ENCODE data around the gene CRIP2. TPM values are rescaled to one million over a fixed set of nuclear protein-coding genes. Genes with fewer than 3 reads are reported as not detected.

Gene CRIP2
- total and polyA plus RNA-seq, 12 donors, result 5.9 to 193 (median 56.4) TPM

DNA sequence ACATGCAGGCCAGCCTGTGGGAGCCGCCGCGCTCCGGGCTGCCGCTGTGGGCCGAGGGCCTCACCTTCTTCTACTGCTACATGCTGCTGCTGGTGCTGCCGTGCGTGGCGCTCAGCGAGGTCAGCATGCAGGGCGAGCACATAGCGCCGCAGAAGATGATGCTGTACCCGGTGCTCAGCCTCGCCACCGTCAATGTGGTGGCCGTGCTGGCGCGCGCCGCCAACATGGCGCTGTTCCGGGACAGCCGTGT, 54.6 kb downstream of the CRIP2 start:
- Histone ChIP-seq H3K4me3 (no peak overlapping the region), H3K4me1 (replicated peaks in 1 of 2) (peaks cover 15 to 32% of the 10 kb centered on the region in 2 donors), H3K27ac (no peak overlapping the region), H3K9me3 (replicated peaks in 1 of 3) (no peaks in the 10 kb centered on the region), H3K27me3 (peaks cover 18% of the 10 kb centered on the region), H3K36me3 (replicated peaks in 1 of 2) (no peaks in the 10 kb centered on the region)
- intact Hi-C loops (cut with DNase I), result loop anchor here in 1 of 2 donors (5.0 kb wide), 1 partner anchor 157 kb away; no protein-coding TSS in a partner anchor
- 6 to 20% (median 14%) methylated on average over 3 to 24 of the region's 24 CpGs; no CpG with 5 or more reads in 1 of the 4 donors for WGBS, 4 donors
- no peak for DNase-seq
- TF ChIP-seq POLR2A (IDR thresholded peaks at IDR 0.05), result no peak
- TF ChIP-seq, protein P1, sequence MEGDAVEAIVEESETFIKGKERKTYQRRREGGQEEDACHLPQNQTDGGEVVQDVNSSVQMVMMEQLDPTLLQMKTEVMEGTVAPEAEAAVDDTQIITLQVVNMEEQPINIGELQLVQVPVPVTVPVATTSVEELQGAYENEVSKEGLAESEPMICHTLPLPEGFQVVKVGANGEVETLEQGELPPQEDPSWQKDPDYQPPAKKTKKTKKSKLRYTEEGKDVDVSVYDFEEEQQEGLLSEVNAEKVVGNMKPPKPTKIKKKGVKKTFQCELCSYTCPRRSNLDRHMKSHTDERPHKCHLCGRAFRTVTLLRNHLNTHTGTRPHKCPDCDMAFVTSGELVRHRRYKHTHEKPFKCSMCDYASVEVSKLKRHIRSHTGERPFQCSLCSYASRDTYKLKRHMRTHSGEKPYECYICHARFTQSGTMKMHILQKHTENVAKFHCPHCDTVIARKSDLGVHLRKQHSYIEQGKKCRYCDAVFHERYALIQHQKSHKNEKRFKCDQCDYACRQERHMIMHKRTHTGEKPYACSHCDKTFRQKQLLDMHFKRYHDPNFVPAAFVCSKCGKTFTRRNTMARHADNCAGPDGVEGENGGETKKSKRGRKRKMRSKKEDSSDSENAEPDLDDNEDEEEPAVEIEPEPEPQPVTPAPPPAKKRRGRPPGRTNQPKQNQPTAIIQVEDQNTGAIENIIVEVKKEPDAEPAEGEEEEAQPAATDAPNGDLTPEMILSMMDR (IDR thresholded peaks at IDR 0.05), result no peak

Other genes starting within 250 kb of the CRIP2 start
- 10 to 100 TPM; 23.3 to 43.3 (median 31.3) TPM for gene BTBD6, start 226.3 kb upstream of the CRIP2 start, total RNA-seq
- gene BTBD6, start 226.3 kb upstream of the CRIP2 start, polyA plus RNA-seq, result 10 to 100 TPM; 14.3 to 78.5 (median 72.6) TPM
- gene BRF1, start 173.8 kb upstream of the CRIP2 start, total RNA-seq, result 10 to 100 TPM; 14.0 to 96.9 (median 39.2) TPM
- gene BRF1, start 173.8 kb upstream of the CRIP2 start, polyA plus RNA-seq, result 10 to 100 TPM; 20.0 to 94.3 (median 35.8) TPM
- 100 to 1,000 TPM in 3 of 9 donors, 10 to 100 TPM in 6; 19.5 to 112 (median 71.5) TPM for gene PACS2, start 160.1 kb upstream of the CRIP2 start, total RNA-seq
- 100 to 1,000 TPM in 1 of 3 donors, 10 to 100 TPM in 2; 20.4 to 221 (median 94.2) TPM for gene PACS2, start 160.1 kb upstream of the CRIP2 start, polyA plus RNA-seq
- 1 to 10 TPM in 4 of 9 donors, under 1 TPM in 2, not detected in 3; 0.17 to 2.8 (median 1.2) TPM for gene TEX22, start 76.3 kb upstream of the CRIP2 start, total RNA-seq
- gene TEX22, start 76.3 kb upstream of the CRIP2 start, polyA plus RNA-seq, result under 1 TPM; 0.20 to 0.38 (median 0.24) TPM
- 100 to 1,000 TPM in 2 of 9 donors, 10 to 100 TPM in 7; 26.8 to 102 (median 58.8) TPM for gene MTA1, start 55.0 kb upstream of the CRIP2 start, total RNA-seq
- 100 to 1,000 TPM in 2 of 3 donors, 10 to 100 TPM in 1; 11.8 to 270 (median 142) TPM for gene MTA1, start 55.0 kb upstream of the CRIP2 start, polyA plus RNA-seq
- 10 to 100 TPM in 3 of 9 donors, 1 to 10 TPM in 6; 1.9 to 20.0 (median 9.1) TPM for gene CRIP1, start 12.1 kb downstream of the CRIP2 start, total RNA-seq
- 100 to 1,000 TPM in 1 of 3 donors, 10 to 100 TPM in 1, 1 to 10 TPM in 1; 5.9 to 157 (median 80.3) TPM for gene CRIP1, start 12.1 kb downstream of the CRIP2 start, polyA plus RNA-seq
- gene TEDC1, start 16.4 kb downstream of the CRIP2 start, total RNA-seq, result 1 to 10 TPM; 1.4 to 6.2 (median 3.3) TPM
- 10 to 100 TPM in 2 of 3 donors, under 1 TPM in 1; 0.24 to 19.1 (median 12.7) TPM for gene TEDC1, start 16.4 kb downstream of the CRIP2 start, polyA plus RNA-seq
- 10 to 100 TPM in 1 of 9 donors, 1 to 10 TPM in 7, under 1 TPM in 1; 0.78 to 12.1 (median 1.3) TPM for gene TMEM121, start 51.8 kb downstream of the CRIP2 start, total RNA-seq
- 1 to 10 TPM in 2 of 3 donors, not detected in 1; 1.9 to 2.0 TPM for gene TMEM121, start 51.8 kb downstream of the CRIP2 start, polyA plus RNA-seq